Daoy (cell line): Measurements from ENCODE around the gene WBP1L. TPM values are rescaled to one million over a fixed set of nuclear protein-coding genes. Genes with fewer than 3 reads are reported as not detected.

Source experiments
- DNase-seq: peaks from one replicate; pipeline ENCODE4 v3.0.0-alpha.2; 2015; ENCODE audit warnings: low read depth
- total RNA-seq: library from RNA; depleted of rRNA; stranded (reverse); fragments of >200 nt; shearing (Covaris generic); gene quantifications from 2 replicates; pipeline ENCODE4 v1.2.3, GENCODE V29; 2014

Gene WBP1L
- total RNA-seq, 1 experiment from 2014 or later = 10.9 TPM

- no peak for DNase-seq
Measured at GRCh38 chr10:102780527-102780808, 36.7 kb downstream of the WBP1L start.

GRCh38 chr10:102781090-102781920 is 37.6 kb downstream of the WBP1L start:
- DNase-seq = no peak

- DNase-seq = peak; percentile 37
Measured at GRCh38 chr10:102781921-102782557, 38.3 kb downstream of the WBP1L start.

GRCh38 chr10:102782673-102783551 is 39.2 kb downstream of the WBP1L start:
- DNase-seq = peak; percentile 74

- DNase-seq = no peak
Measured at GRCh38 chr10:102783568-102783967, 39.8 kb downstream of the WBP1L start.

- no peak for DNase-seq
Measured at GRCh38 chr10:102785818-102786217, 42.1 kb downstream of the WBP1L start.

- DNase-seq = no peak
Measured at GRCh38 chr10:102791754-102792395, 48.1 kb downstream of the WBP1L start.

GRCh38 chr10:102795453-102796406 is 52.0 kb downstream of the WBP1L start:
- DNase-seq = no peak

GRCh38 chr10:102796407-102797176 is 52.8 kb downstream of the WBP1L start:
- peak; percentile 61 for DNase-seq

- DNase-seq = no peak
Measured at GRCh38 chr10:102799691-102800471, 56.1 kb downstream of the WBP1L start.

GRCh38 chr10:102800611-102801335 is 57.0 kb downstream of the WBP1L start:
- no peak for DNase-seq

GRCh38 chr10:102801496-102801895 is 57.7 kb downstream of the WBP1L start:
- no peak for DNase-seq

GRCh38 chr10:102801978-102802377 is 58.2 kb downstream of the WBP1L start:
- DNase-seq = no peak

- peak; percentile 87 for DNase-seq
Measured at GRCh38 chr10:102802920-102803534, 59.3 kb downstream of the WBP1L start.

- DNase-seq = no peak
Measured at GRCh38 chr10:102804382-102805055, 60.8 kb downstream of the WBP1L start.

GRCh38 chr10:102808380-102808779 is 64.6 kb downstream of the WBP1L start:
- DNase-seq = no peak

- no peak for DNase-seq
Measured at GRCh38 chr10:102811346-102811745, 67.6 kb downstream of the WBP1L start.
